HCT116 (cell line): ENCODE results near the gene PHC3. TPM values are rescaled to one million over a fixed set of nuclear protein-coding genes. Genes with fewer than 3 reads are reported as not detected.

ENCODE experiments used
- ATAC-seq: fragments of 200-7000 bp; cut with Tn5 transposase; 2 replicates; pipeline ENCODE4 v1.9.1; 2020; ENCODE audit warnings: mild to moderate bottlenecking, moderate library complexity
- BruUV-seq: library from RNA; stranded (reverse); fragments of 400-500 nt; replicated peaks from 2 replicates; lab custom pipeline; 2021; lab: Mats Ljungman, UMichigan
- CTCF ChIA-PET: fragments of 300-600 bp; sonication (Branson Sonifier 250); formaldehyde crosslinking; loops from one replicate; lab custom pipeline; 2021; ENCODE audit warnings: antibody characterized with exemption; lab: Charles Lee
- POLR2A ChIA-PET: fragments of 300-600, 350-600 bp; sonication (Branson Sonifier 250); formaldehyde crosslinking; loops from one replicate; lab custom pipeline; 2021; ENCODE audit warnings: antibody characterized with exemption; lab: Charles Lee
- RAD21 ChIA-PET, 2 experiments: fragments of 300-600 bp; sonication (Branson Sonifier 250); formaldehyde crosslinking; loops; one replicate each; lab custom pipeline; 2023; ENCODE audit warnings: low total read pairs in 2 of 2; ENCODE audit not compliant: uncharacterized antibody in 2 of 2, unreplicated experiment in 2 of 2, low non-redundant PET in 1 of 2; lab: Charles Lee
- DNase-seq: peaks from one replicate; pipeline ENCODE4 v3.0.0-alpha.2; 2010; ENCODE audit warnings: low read depth, low spot score
- H2AFZ ChIP-seq: fragments of 200-600 bp; shearing (Covaris generic), sonication (generic); 2 replicates; pipeline ENCODE4 v1.6.1; 2017; ENCODE audit warnings: low read depth, mixed run types, mixed read lengths, antibody characterized with exemption, low read length; ENCODE audit not compliant: poor library complexity, severe bottlenecking
- H3K27ac ChIP-seq: 2 replicates; pipeline ENCODE4 v1.5.1; 2012; ENCODE audit warnings: low read depth, low read length
- H3K27me3 ChIP-seq: fragments of 200-600 bp; sonication (generic); 2 replicates; pipeline ENCODE4 v1.6.1; 2016; ENCODE audit warnings: mixed run types, low read length, mixed read lengths; ENCODE audit not compliant: insufficient read depth
- H3K36me3 ChIP-seq, 2 experiments: fragments of 200-500 bp in 1 of 2; fragments of 200-600 bp in 1 of 2; sonication (Bioruptor generic) in 1 of 2; sonication (generic) in 1 of 2; 2 replicates each; pipeline versions ENCODE4 v1.5.1 to v1.6.1; 2014 to 2016; ENCODE audit warnings: low read length in 2 of 2, inconsistent platforms in 1 of 2, mixed read lengths in 1 of 2, mixed run types in 1 of 2; ENCODE audit not compliant: insufficient read depth in 2 of 2, control insufficient read depth in 1 of 2
- H3K4me1 ChIP-seq, 2 experiments: fragments of 200-600 bp in 1 of 2; sonication (generic) in 1 of 2; 2 replicates each; pipeline versions ENCODE4 v1.5.1 to v1.6.1; 2012 to 2017; ENCODE audit warnings: low read length in 2 of 2, inconsistent platforms in 1 of 2, mild to moderate bottlenecking in 1 of 2, mixed read lengths in 1 of 2, mixed run types in 1 of 2, moderate library complexity in 1 of 2; ENCODE audit not compliant: insufficient read depth in 2 of 2, control insufficient read depth in 1 of 2
- H3K4me2 ChIP-seq: fragments of 200-600 bp; sonication (generic); 2 replicates; pipeline ENCODE4 v1.6.1; 2017; ENCODE audit warnings: mixed run types, low read length, mixed read lengths
- H3K4me3 ChIP-seq, 2 experiments: fragments of 200-600 bp in 1 of 2; sonication (generic) in 1 of 2; replicated peaks in 1 of 2; 2 replicates each; pipeline ENCODE4 v1.5.1; 2011 to 2016; ENCODE audit warnings: low read length in 2 of 2, control low read depth in 1 of 2, low read depth in 1 of 2, mild to moderate bottlenecking in 1 of 2, mixed read lengths in 1 of 2, mixed run types in 1 of 2
- H3K79me2 ChIP-seq: fragments of 200-600 bp; sonication (generic); 2 replicates; pipeline ENCODE4 v1.6.1; 2017; ENCODE audit warnings: mild to moderate bottlenecking, mixed run types, low read length, moderate library complexity, mixed read lengths; ENCODE audit not compliant: insufficient read depth
- H3K9ac ChIP-seq: fragments of 200-600 bp; sonication (generic); 2 replicates; pipeline ENCODE4 v1.6.1; 2016; ENCODE audit warnings: low read length, mixed read lengths
- H3K9me2 ChIP-seq: fragments of 200-600 bp; sonication (generic), shearing (Covaris generic); 2 replicates; pipeline ENCODE4 v1.6.1; 2017; ENCODE audit warnings: mixed run types, mild to moderate bottlenecking, moderate library complexity; ENCODE audit not compliant: insufficient read depth
- H3K9me3 ChIP-seq, 2 experiments: fragments of 200-500 bp in 1 of 2; fragments of 200-600 bp in 1 of 2; sonication (Bioruptor generic) in 1 of 2; sonication (generic) in 1 of 2; 2 replicates each; pipeline ENCODE4 v1.6.1; 2014 to 2017; ENCODE audit warnings: low read length in 2 of 2, mixed read lengths in 2 of 2, inconsistent platforms in 1 of 2, low read depth in 1 of 2, mild to moderate bottlenecking in 1 of 2, mixed run types in 1 of 2, moderate library complexity in 1 of 2; ENCODE audit not compliant: control insufficient read depth in 1 of 2, insufficient read depth in 1 of 2
- H4K20me1 ChIP-seq: fragments of 200-600 bp; sonication (generic), shearing (Covaris generic); 2 replicates; pipeline ENCODE4 v1.6.1; 2017; ENCODE audit warnings: mixed run types, mild to moderate bottlenecking, moderate library complexity; ENCODE audit not compliant: insufficient read depth
- CTCF ChIP-seq, 3 experiments: fragments of 200-600 bp in 1 of 3; sonication (generic) in 1 of 3; IDR thresholded peaks in 2 of 3; conservative IDR thresholded peaks in 1 of 3; 2 replicates each; pipeline ENCODE4 v1.5.1; 2012 to 2017; ENCODE audit warnings: low read depth in 2 of 3, low read length in 2 of 3, antibody characterized with exemption in 1 of 3, borderline replicate concordance in 1 of 3, control low read depth in 1 of 3, mild to moderate bottlenecking in 1 of 3, mixed read lengths in 1 of 3, mixed run types in 1 of 3, moderate library complexity in 1 of 3; ENCODE audit not compliant: insufficient read depth in 1 of 3
- EZH2 ChIP-seq: fragments of 200-600 bp; sonication (generic); IDR thresholded peaks from 2 replicates; pipeline ENCODE4 v1.6.1; 2017; ENCODE audit warnings: antibody characterized with exemption, mixed run types
- MAX ChIP-seq: IDR thresholded peaks from 2 replicates; pipeline ENCODE4 v1.6.1; 2012
- POLR2A ChIP-seq: IDR thresholded peaks from 2 replicates; pipeline ENCODE4 v1.7.0; 2011; ENCODE audit warnings: borderline replicate concordance; ENCODE audit not compliant: insufficient read depth, insufficient read length; ENCODE audit errors: extremely low read depth
- SIN3A ChIP-seq: IDR thresholded peaks from 2 replicates; pipeline ENCODE4 v1.6.1; 2012; ENCODE audit warnings: low read depth
- SP1 ChIP-seq: IDR thresholded peaks from 2 replicates; pipeline ENCODE4 v1.6.1; 2012; ENCODE audit warnings: low read depth
- TCF7L2 ChIP-seq: IDR thresholded peaks from 2 replicates; pipeline ENCODE4 v1.7.0; 2011; ENCODE audit warnings: borderline replicate concordance, inconsistent platforms; ENCODE audit not compliant: insufficient read depth, insufficient read length; ENCODE audit errors: extremely low read depth
- intact Hi-C: fragments of 100-400 bp; cut with micrococcal nuclease; formaldehyde crosslinking; loops from 2 replicates; pipeline ENCODE4 v1.10.0; 2022
- total RNA-seq: library from RNA; stranded (reverse); gene quantifications from one replicate; pipeline ENCODE4 v1.2.1, GENCODE V29; 2021; ENCODE audit not compliant: unreplicated experiment

The PHC3 gene
- total RNA-seq, 1 experiment from 2014 or later: 40.1 TPM

DNA sequence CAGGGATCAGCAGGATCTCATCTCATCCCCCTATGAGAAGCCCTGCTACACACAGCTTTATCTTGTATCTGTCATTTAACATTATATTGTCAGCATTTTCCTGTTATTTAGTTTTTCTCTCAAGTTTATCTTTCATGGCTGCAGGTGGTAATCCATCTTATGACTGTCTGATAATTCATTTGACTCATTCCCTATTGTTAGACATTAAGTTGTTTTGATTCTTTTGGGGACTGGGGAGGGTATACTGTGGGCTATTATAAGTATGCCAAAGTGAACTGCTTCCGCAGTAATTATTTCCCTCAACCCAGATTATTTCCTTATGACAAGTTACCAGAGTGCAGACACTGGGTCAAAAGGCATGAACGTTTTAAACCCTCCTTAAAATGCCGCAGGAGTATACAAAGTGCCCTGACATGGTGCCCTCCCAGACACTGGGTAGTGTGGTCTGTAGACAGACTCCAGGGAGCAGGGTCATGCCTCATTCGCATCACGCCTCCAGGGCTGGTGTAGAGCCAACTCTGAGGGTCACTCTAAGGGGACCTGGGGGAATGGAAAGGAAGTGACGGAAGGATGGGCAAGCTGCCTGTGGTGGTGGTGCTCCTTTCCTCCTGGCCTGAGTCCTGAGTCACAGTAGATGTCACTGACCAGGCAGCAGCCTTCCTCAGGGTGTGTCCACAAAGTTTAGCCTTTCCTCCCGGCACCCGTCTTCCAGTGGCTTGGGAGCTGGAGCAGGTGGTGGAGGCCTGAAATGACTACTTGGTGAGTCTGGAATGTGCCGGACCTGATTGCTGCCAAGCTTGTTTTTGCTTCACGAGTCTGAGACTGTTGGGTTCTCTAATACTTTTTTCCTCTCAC, 132.2 kb downstream of the PHC3 start:
- ChIA-PET POLR2A (no interaction called here), CTCF (no interaction called here), RAD21 (no interaction called here)
- 0 out of 2 replicates have a peak, but pooled peaks cover 4% of the 10 kb centered on the region for H3K9me2 ChIP-seq
- no peak overlapping the region for H3K4me2 ChIP-seq
- no peaks in the 10 kb centered on the region for H3K9me3 ChIP-seq
- H3K79me2 ChIP-seq: no peaks in the 10 kb centered on the region
- H3K27me3 ChIP-seq: no peaks in the 10 kb centered on the region
- H4K20me1 ChIP-seq: no peaks in the 10 kb centered on the region
- DNase-seq (no peak), ATAC-seq (no peak)
- BruUV-seq: no TSS peak
- no peak overlapping the region for H2AFZ ChIP-seq
- TF ChIP-seq SIN3A (no peak), POLR2A (no peak), CTCF (IDR thresholded peaks at IDR 0.05 in 2 of 3, conservative IDR thresholded peaks at IDR 0.05 in 1 of 3; ENCODE audit: borderline replicate concordance in 1 of 3, insufficient read depth in 1 of 3, low read depth in 2 of 3, low read length in 2 of 3) (no peak), EZH2 (no peak), MAX (no peak), TCF7L2 (no peak), SP1 (no peak)
- no peak overlapping the region for H3K9ac ChIP-seq
- intact Hi-C loops: no loop called here
- no peak overlapping the region for H3K27ac ChIP-seq
- H3K4me3 ChIP-seq: no peak overlapping the region
- 0 out of 4 replicates have a peak, but pooled peaks cover 0 to 2% of the 10 kb centered on the region in 2 experiments for H3K4me1 ChIP-seq
- no peaks in the 10 kb centered on the region; a peak in 1 of 4 replicates for H3K36me3 ChIP-seq
